ENCODE data around the gene SFI1. TPM values are rescaled to one million over a fixed set of nuclear protein-coding genes. Genes with fewer than 3 reads are reported as not detected.
A peak's percentile ranks its signal among the peaks of the same experiment; 100 is the strongest.

Gene SFI1
- total RNA-seq, 1 experiment from 2014 or later = 18.3 TPM

DNA sequence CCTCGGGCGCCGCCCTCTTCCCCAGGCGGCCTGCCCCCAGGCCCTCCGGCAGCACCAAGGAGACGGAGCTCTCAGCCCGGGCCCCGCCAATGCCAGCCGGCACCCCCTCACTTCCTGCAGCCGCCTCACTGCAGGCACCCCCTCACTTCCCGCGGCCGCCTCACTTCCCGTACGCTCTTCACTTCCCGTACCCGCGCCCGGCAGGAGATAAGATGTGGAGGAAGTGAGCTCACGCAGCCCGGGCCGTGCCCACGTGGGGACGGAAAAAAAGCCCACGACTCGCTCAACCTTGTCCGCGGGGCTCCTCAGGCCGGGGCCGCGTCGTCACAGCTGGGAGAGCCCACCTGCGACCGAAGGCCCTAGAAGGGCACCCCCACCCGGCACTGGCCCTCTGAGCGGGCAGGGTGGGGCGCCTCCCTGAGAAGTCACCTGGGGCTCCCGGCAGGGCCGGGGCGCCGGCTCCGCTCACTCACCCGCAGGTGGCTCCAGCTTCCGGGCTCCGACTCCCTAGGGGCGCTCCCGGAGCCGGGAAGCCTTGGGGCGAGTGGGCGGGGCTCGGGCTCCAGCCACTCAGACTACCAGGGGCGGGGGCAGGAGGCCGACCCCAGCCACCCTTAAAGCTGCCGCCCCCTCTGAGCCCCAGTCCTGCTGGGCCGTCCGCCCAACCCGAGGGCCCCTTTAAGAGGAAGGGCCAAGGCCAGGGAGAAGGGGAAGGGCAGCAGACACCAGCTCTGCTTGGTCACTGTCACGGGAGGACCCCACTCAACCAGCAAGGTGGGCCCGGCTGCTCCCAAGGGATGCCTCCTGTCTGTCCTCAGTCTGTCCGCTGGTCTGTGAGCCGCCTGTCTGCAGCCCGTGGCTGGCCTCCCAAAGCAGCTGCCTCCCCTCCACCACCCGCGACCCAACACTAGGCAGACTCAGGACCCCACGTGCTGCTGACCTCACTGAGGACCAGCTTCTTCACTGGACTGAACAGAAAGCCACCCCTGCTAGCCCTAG is 134.3 kb downstream of the SFI1 start:
- peak; percentile 88 for DNase-seq (ENCODE audit: low read depth)

DNA sequence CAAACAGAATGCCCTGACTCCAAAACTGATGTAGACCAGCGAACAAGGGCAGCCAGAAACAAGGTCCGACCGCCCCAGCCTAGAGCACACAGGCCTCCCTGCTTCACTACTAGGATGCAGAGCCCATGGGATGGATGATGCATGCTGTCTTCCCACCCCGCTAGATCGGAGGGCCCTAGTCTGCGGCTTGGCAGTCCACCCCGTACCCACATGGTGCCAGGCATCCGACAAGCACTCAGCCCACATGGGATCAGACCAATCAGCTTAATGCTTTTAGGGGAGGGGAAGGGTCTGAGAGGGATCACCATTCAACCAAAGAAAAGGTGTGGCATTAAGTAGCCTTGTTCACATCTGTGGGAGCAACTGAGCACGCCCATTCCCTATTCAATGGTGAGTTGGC is 135.1 kb downstream of the SFI1 start:
- DNase-seq (ENCODE audit: low read depth) = no peak

DNA sequence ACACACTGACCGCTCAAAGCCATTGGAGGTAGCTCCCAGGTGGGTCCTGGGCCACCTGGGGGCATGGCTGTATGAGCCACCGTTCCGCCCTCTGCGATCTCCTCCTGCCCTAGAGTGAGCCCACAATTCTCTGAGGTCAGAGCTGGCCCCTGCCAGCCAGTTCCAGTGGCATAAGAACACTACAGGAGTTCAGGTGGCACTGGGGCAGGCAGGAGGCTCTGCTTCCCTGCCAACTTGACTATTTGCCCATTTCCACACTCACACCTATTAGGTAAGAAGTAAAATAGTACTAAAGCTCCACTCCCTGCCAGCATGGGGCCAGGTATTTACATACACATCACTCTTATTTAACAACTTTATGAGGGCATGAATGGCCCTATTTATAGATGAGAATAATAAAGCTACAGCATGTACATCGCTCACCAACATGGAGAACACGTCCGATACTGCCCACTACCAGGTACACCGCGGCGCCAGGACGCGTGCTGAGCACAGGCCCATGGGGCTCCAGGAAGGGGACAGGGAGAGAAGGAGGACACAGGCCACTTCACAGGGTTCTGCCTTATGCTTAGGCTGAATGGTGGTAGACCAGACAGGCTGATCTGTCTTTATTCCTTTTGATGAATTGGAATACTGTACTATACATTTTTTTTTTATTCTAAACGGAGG is 139.4 kb downstream of the SFI1 start:
- no peak for DNase-seq (ENCODE audit: low read depth)

GRCh38 chr22:31637447-31637890 is 141.1 kb downstream of the SFI1 start:
- no peak for DNase-seq (ENCODE audit: low read depth)

DNA sequence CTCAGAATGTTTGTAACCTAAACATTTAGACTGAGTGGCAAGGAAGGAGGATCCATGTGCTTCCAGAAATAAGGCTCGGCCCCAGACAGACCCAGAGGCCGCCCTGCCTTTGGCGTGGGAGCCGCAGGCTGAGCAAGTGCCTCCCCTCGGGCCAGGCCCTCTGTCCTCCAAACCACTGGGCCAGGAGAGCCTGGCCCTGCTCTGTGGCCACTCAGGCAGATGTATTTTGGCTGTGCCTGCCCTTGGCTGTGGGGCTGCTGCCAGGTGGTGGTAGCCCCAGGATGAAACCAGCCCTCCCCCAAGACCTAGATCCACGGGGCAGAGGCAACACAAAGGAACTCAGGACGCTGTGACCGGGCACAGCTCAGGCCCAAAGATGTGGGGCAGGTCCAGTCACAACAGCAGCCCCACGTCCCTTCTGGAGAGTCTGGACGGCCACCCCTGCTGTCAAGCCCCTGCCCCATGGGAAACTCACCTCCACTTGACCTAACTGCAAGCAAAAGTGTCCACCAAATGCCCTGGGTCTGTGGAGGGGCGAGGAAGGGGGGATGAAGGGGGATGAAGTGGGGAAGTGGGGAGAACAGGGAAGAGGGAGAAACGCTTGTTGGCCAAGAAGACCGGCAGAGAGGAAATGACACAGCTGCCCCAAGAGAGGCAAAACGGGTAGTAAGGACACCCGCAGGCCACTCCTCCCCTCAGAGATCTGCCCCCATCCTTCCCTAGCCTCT is 141.7 kb downstream of the SFI1 start:
- DNase-seq (ENCODE audit: low read depth) = peak; percentile 56

- DNase-seq (ENCODE audit: low read depth) = no peak
Measured at GRCh38 chr22:31639436-31640039, 143.2 kb downstream of the SFI1 start.

DNA sequence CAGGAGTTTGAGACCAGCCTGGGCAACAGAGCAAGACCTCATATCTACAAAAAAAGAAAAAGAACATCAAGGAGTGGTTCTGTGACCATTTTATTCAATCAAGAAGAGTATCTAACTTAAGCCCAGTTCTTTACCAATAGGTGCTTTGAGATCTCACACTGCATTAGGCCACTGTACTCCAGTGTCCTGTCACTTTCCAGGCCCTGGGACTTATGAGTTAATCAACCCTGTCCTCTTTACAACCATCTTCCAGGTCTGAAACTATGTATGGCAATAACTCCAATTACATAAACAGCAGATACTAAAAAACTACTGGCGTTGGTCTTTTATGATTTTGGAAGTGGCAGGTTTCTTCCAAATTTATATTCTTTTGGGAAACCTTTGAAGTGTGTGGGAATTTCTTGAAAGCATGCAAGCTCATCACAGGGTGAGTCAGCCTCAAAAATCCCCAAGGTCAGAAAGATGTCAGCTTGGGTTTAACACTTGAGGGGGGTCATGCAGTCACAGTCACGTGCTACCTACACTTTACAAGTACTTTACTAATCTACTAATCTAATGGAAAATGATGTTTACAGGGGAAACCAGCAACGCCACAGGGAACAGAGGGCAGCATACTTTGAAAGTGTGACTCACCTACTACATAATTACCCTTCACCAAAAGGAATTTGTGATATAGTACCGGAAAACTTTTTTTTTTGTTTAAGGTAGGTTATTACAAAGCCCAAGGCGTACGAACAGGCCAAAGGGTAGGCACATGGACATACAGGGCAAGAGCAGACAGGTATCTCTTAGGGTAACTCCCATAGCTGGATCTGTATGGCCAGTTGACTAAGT is 150.1 kb downstream of the SFI1 start:
- DNase-seq (ENCODE audit: low read depth) = peak; percentile 95

- no peak for DNase-seq (ENCODE audit: low read depth)
Measured at GRCh38 chr22:31647066-31647465, 150.7 kb downstream of the SFI1 start.

DNA sequence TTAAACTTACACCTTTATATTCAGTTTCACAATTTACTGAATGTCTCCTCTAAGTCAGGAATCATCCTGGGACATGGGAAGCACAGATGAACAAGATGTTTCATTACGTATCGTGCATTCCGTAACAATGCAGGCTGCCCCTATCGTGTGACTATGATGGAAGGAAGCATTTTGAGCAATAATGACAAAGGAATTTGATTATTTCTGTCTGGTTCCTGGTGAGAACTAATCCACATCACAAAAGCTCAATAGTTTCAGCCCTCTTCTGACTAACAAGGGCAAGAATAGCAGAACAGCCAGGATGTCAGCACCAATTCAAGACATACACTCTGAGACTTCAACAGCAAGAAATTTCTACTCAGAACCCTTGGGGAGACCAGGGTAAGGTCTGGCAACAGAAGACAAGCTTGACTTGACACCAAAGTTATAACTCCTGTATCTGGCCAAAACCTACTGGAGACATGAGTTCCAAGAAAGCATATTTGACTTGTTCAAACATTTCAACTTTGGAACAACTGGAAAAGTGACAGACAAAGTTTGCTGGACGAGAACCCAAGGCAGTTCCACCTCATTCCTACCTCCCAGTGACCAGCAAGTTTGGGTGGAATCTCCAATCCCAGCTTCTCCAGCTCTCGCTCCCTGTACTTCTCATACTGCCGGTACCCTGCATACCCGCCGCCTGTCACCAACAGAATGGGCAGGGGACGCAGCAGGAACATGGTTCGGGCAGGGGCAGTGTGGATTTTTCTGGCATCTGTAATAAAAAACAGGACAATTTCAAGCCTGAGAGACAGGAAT is 151.4 kb downstream of the SFI1 start:
- no peak for DNase-seq (ENCODE audit: low read depth)

- DNase-seq (ENCODE audit: low read depth) = peak; percentile 28
Measured at GRCh38 chr22:31650391-31650790, 154.1 kb downstream of the SFI1 start.

- no peak for DNase-seq (ENCODE audit: low read depth)
Measured at GRCh38 chr22:31651664-31652063, 155.3 kb downstream of the SFI1 start.

DNA sequence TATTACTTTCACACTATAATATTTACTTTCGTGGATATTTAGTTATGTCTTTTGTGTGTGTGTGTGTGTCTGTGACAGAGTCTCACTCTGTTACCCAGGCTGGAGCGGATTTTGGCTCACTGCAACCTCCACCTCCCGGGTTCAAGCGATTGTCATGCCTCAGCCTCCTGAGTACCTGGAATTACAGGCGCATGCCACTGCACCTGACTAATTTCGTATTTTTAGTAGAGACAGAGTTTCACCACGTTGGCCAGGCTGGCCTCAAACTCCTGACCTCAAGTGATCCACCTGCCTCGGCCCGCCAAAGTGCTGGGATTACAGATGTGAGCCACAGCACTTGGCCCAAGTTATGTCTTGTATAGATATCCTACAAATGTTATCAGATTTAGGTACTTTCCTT is 155.8 kb downstream of the SFI1 start:
- DNase-seq (ENCODE audit: low read depth) = no peak

GRCh38 chr22:31652911-31653684 is 156.8 kb downstream of the SFI1 start:
- DNase-seq (ENCODE audit: low read depth) = no peak

GRCh38 chr22:31653944-31654343 is 157.6 kb downstream of the SFI1 start:
- no peak for DNase-seq (ENCODE audit: low read depth)

DNA sequence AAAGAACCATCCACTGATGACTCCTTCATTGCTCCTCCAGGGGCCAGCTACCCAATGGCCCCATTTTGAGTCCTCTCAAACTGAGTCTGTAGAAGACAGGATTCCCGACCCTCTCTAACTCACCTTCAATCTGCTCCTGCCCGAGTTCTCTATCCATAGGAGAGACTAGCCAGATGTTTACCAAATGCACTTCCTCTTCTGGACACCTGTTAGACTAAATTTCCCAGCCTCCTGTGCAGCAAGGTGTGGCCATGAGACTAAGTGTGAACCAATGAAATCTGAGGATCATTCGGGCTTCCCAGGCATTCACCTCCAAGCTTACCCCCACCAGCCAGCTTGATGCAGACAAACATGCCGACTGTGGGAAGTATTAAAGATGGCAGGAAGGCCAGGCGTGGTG is 158.1 kb downstream of the SFI1 start:
- DNase-seq (ENCODE audit: low read depth) = no peak

DNA sequence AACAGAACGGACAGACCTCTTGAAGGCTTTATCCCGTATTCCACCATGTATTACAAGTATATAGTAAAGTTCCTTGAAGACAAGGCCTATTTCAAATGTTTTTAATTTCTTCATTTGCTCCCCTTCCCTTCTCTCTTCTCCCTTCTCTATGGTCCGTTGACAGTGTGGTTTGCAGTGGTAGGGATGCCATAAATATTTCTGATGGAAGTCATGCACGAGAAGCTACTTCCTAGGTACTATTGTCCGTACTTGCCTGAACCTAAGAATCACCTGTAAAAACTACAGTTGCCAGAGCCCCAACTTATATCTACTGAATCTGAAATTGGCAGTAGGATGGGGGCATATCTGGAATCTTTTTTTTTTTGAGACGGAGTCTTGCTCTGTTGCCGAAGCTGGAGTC is 162.9 kb downstream of the SFI1 start:
- DNase-seq (ENCODE audit: low read depth) = no peak

DNA sequence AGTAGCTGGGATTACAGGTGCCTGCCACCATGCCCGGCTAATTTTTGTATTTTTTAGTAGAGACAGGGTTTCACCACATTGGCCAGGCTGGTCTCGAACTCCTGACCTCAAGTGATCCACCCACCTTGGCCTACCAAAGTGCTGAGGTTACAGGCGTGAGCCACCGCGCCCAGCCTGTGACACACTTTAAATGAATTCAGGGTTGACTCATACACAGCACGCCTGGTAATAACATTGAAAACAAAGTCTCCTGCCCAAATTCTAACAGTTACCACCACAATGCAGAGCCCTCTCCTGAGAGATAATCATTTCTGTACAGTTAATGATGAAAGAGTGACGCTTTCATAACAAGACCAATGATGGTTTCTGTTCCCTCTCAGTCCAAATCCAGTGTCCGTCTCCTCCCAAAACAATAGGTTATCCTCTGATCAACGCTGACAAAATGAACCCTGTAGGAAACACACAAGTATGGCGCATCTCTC is 164.6 kb downstream of the SFI1 start:
- DNase-seq (ENCODE audit: low read depth) = peak; percentile 78

- peak; percentile 91 for DNase-seq (ENCODE audit: low read depth)
Measured at GRCh38 chr22:31661851-31662667, 165.7 kb downstream of the SFI1 start, which contains the start of gene PISD. Gene PISD, minus strand, starts transcription at chr22:31662215. Its CDS starts 7 bp downstream, at chr22:31662208.

All from HT1080 (cell line).